HG02884 (cell line): ENCODE measurements around the gene PLP2.

ENCODE experiments used
- ATAC-seq: cut with Tn5 transposase; IDR thresholded peaks from one replicate; pipeline ENCODE4 v1.9.1; 2021; ENCODE audit warnings: mild to moderate bottlenecking, moderate library complexity; ENCODE audit not compliant: unreplicated experiment

PLP2 gene

DNA sequence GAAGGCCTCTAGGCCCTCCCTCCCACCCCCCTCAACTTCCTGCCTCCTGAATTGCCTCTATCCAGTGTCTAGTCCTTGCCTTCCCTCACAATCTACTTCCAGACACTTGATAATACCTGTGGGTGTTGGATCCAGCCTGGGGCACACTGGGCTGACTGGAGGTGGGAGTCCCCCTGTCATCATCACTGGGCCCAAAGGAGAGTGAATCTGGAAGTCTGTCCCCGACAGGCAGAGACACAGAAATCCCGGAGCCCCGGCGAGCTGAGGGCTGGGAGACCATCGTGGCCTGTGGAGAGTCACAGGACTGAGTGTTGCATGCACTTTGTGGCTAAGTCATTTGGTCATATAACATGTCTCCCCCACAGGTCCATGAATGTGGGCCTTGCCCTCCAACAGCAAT, 36.7 kb downstream of the PLP2 start:
- ATAC-seq: no peak

- ATAC-seq: no peak
Measured at GRCh38 chrX:49209434-49210251, 37.9 kb downstream of the PLP2 start.

- ATAC-seq: no peak
Measured at GRCh38 chrX:49210406-49210805, 38.7 kb downstream of the PLP2 start.

- ATAC-seq: no peak
Measured at GRCh38 chrX:49211074-49211473, 39.4 kb downstream of the PLP2 start.

DNA sequence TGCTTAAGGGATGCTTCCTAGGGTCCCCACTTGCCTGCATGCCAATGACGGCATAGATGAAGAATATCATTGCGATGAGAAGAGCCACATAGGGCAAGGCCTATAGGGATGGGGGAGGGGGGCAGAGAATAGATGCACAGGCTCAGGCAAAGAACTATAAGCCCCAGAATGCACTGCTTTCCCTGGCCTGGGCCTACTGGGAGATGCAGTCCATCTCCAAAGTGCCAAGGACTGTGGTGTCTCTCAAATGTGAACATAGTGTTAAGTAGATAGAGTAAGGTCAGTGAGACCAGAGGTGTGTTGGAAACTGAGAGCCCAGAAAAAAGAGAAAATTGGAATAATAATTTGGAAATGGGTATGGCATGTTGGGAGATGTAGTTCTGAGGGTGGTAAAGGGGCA, 40.5 kb downstream of the PLP2 start:
- ATAC-seq: no peak

- no peak for ATAC-seq
Measured at GRCh38 chrX:49212861-49213260, 41.2 kb downstream of the PLP2 start.

DNA sequence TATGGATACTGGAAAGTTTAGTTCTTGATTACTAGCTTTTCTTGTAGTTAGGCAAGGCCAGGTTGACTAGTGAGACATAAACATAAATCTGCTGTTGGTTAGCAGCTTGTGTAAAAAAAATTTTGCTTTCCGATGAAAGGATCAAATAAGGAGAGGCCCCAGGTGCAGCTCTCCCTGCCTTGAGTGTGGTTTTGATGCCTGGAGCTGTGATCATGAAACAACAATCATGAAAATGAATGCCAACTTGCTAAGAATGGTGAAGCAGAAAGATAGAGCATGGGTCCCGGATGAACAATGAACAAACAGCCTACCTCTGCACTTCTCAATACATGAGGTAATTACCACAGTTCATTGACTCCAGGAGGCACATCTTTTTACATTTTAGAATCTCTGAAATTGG, 42.7 kb downstream of the PLP2 start:
- ATAC-seq: no peak

- no peak for ATAC-seq
Measured at GRCh38 chrX:49214996-49215526, 43.4 kb downstream of the PLP2 start.

DNA sequence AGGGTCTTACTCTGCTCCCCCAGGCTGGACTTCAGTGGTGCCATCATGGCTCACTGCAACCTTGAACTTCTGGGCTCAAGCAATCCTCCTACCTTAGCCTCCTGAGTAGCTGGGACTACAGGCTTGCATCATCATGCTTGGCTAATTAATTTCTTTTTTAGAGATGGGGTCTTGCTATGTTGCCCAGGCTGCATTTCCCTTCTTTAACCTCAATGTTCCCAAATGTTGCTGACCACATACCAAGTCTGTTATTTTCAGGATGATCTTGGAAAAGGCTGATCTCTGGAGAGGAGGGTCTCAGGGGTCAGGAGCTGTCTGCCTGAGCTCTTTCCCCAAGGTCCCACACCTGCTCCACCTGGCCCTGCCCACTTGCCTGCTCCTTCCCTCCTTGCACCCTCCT, 48.4 kb downstream of the PLP2 start:
- ATAC-seq: no peak

DNA sequence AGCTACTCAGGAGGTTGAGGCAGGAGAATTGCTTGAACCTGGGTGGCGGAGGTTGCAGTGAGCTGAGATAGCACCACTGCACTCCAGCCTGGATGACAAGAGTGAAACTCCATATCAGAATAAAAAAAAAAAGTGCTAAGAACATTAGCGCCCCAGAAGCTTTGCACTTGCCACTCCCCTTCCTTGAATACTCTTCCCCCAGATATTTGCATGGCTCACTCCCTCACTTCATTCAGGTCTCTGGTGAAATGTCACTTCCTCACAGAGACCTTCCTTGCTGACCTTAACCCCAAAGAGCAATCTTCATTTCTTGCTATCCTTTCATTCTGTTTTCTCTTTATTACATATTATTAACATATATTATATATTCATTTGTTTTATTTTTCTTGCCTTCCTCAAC, 50.2 kb downstream of the PLP2 start:
- no peak for ATAC-seq
